HEK293 (cell line): Measurements from ENCODE around the gene PRTN3.
A peak's percentile ranks its signal among the peaks of the same experiment; 100 is the strongest.

Experiments used
- CTCF ChIA-PET: fragments of 350-600 bp; formaldehyde crosslinking; extraction: SDS; loops from one replicate; lab custom pipeline; 2021; ENCODE audit warnings: antibody characterized with exemption; lab: Yijun Ruan, JAX
- POLR2A ChIA-PET: fragments of 300-600 bp; formaldehyde crosslinking; extraction: SDS; loops from one replicate; lab custom pipeline; 2020; ENCODE audit warnings: antibody characterized with exemption, inconsistent platforms; lab: Yijun Ruan, JAX
- H3K27ac ChIP-seq: fragments of 200-500 bp; sonication (Bioruptor generic); 2 replicates; pipeline ENCODE4 v1.5.1; 2014; ENCODE audit warnings: low read depth, low read length, control low read depth, inconsistent platforms; ENCODE audit errors: extremely low read depth
- H3K36me3 ChIP-seq, 2 experiments: fragments of 200-500 bp in 1 of 2; sonication (Bioruptor generic) in 1 of 2; 1 replicate in 1 of 2; 2 replicates in 1 of 2; pipeline ENCODE4 v1.5.1; 2014 to 2017; ENCODE audit warnings: inconsistent platforms in 2 of 2, low read length in 2 of 2; ENCODE audit not compliant: control insufficient read depth in 2 of 2, insufficient read depth in 1 of 2
- H3K4me1 ChIP-seq: fragments of 200-500 bp; sonication (Bioruptor generic); 2 replicates; pipeline ENCODE4 v1.5.1; 2014; ENCODE audit warnings: mild to moderate bottlenecking, low read length, inconsistent platforms; ENCODE audit not compliant: control insufficient read depth, insufficient read depth
- H3K4me3 ChIP-seq: 2 replicates; pipeline ENCODE4 v1.5.1; 2011; ENCODE audit warnings: low read depth, mild to moderate bottlenecking, control low read depth, low read length, moderate library complexity
- H3K9me3 ChIP-seq: fragments of 200-500 bp; sonication (Bioruptor generic); 2 replicates; pipeline ENCODE4 v1.5.1; 2014; ENCODE audit warnings: low read depth, low read length, inconsistent platforms; ENCODE audit not compliant: control insufficient read depth, insufficient read depth
- GFI1B ChIP-seq: fragments of 450-650 bp; formaldehyde crosslinking; IDR thresholded peaks from 2 replicates; pipeline ENCODE4 v1.5.1; 2016; ENCODE audit warnings: missing biosample characterization, missing genetic modification characterization
- GLIS1 ChIP-seq: fragments of 450-650 bp; formaldehyde crosslinking; IDR thresholded peaks from 2 replicates; pipeline ENCODE4 v1.5.1; 2016; ENCODE audit warnings: missing biosample characterization, missing genetic modification characterization
- GLIS2 ChIP-seq: fragments of 450-650 bp; formaldehyde crosslinking; IDR thresholded peaks from 2 replicates; pipeline ENCODE4 v1.5.1; 2016; ENCODE audit warnings: missing biosample characterization, missing genetic modification characterization
- HOXC10 ChIP-seq: sonication (generic); formaldehyde crosslinking; IDR thresholded peaks from 2 replicates; pipeline ENCODE4 v1.8.1; 2023; ENCODE audit warnings: mild to moderate bottlenecking, missing genetic modification reagents
- KLF1 ChIP-seq: fragments of 450-650 bp; formaldehyde crosslinking; IDR thresholded peaks from 2 replicates; pipeline ENCODE4 v1.5.1; 2016; ENCODE audit warnings: missing biosample characterization, missing genetic modification characterization
- KLF10 ChIP-seq: fragments of 450-650 bp; IDR thresholded peaks from 2 replicates; pipeline ENCODE4 v1.5.1; 2018; ENCODE audit warnings: missing biosample characterization, mild to moderate bottlenecking, missing genetic modification characterization
- KLF8 ChIP-seq: fragments of 450-650 bp; formaldehyde crosslinking; IDR thresholded peaks from 2 replicates; pipeline ENCODE4 v1.5.1; 2016; ENCODE audit warnings: missing biosample characterization, missing genetic modification characterization
- KLF9 ChIP-seq: fragments of 450-650 bp; formaldehyde crosslinking; IDR thresholded peaks from 2 replicates; pipeline ENCODE4 v1.5.1; 2016; ENCODE audit warnings: missing biosample characterization, missing genetic modification characterization, low read depth
- MEIS1 ChIP-seq: sonication (generic); formaldehyde crosslinking; IDR thresholded peaks from 2 replicates; pipeline ENCODE4 v1.8.1; 2022; ENCODE audit warnings: missing genetic modification reagents, mild to moderate bottlenecking, borderline replicate concordance
- SCRT2 ChIP-seq: fragments of 450-650 bp; formaldehyde crosslinking; IDR thresholded peaks from 2 replicates; pipeline ENCODE4 v1.5.1; 2016; ENCODE audit warnings: missing biosample characterization, missing genetic modification characterization
- SP7 ChIP-seq: fragments of 450-650 bp; formaldehyde crosslinking; IDR thresholded peaks from 2 replicates; pipeline ENCODE4 v1.5.1; 2016; ENCODE audit warnings: missing biosample characterization, missing genetic modification characterization
- TRIM28 ChIP-seq: IDR thresholded peaks from 2 replicates; pipeline ENCODE4 v1.6.1; 2011; ENCODE audit warnings: low read length, control low read depth, borderline replicate concordance
- TSHZ1 ChIP-seq: fragments of 450-650 bp; formaldehyde crosslinking; IDR thresholded peaks from 2 replicates; pipeline ENCODE4 v1.5.1; 2016; ENCODE audit warnings: missing biosample characterization, missing genetic modification characterization, borderline replicate concordance
- ZFP3 ChIP-seq: fragments of 450-650 bp; formaldehyde crosslinking; IDR thresholded peaks from 2 replicates; pipeline ENCODE4 v1.5.1; 2016; ENCODE audit warnings: low read depth, missing biosample characterization, missing genetic modification characterization
- ZNF138 ChIP-seq: fragments of 450-650 bp; formaldehyde crosslinking; IDR thresholded peaks from 2 replicates; pipeline ENCODE4 v1.5.1; 2016; ENCODE audit warnings: missing biosample characterization, missing genetic modification characterization, borderline replicate concordance
- ZNF19 ChIP-seq: fragments of 450-650 bp; formaldehyde crosslinking; IDR thresholded peaks from 2 replicates; pipeline ENCODE4; 2016; ENCODE audit warnings: missing biosample characterization, missing genetic modification characterization, low read depth
- ZNF202 ChIP-seq: fragments of 450-650 bp; formaldehyde crosslinking; IDR thresholded peaks from 2 replicates; pipeline ENCODE4 v1.5.1; 2016; ENCODE audit warnings: missing biosample characterization, missing genetic modification characterization, borderline replicate concordance
- ZNF394 ChIP-seq: fragments of 450-650 bp; formaldehyde crosslinking; IDR thresholded peaks from 2 replicates; pipeline ENCODE4 v1.5.1; 2016; ENCODE audit warnings: missing biosample characterization, missing genetic modification characterization, mild to moderate bottlenecking, moderate library complexity, borderline replicate concordance
- ZNF426 ChIP-seq: fragments of 450-650 bp; formaldehyde crosslinking; IDR thresholded peaks from 2 replicates; pipeline ENCODE4 v1.5.1; 2017; ENCODE audit warnings: missing biosample characterization, missing genetic modification characterization, mild to moderate bottlenecking, inconsistent platforms, moderate library complexity
- ZNF449 ChIP-seq: fragments of 450-650 bp; formaldehyde crosslinking; IDR thresholded peaks from 2 replicates; pipeline ENCODE4 v1.5.1; 2017; ENCODE audit warnings: missing biosample characterization, mild to moderate bottlenecking, missing genetic modification characterization, moderate library complexity
- ZNF514 ChIP-seq: fragments of 450-650 bp; formaldehyde crosslinking; IDR thresholded peaks from 2 replicates; pipeline ENCODE4 v1.5.1; 2016; ENCODE audit warnings: missing biosample characterization, missing genetic modification characterization
- ZNF629 ChIP-seq: fragments of 450-650 bp; formaldehyde crosslinking; IDR thresholded peaks from 2 replicates; pipeline ENCODE4 v1.5.1; 2017; ENCODE audit warnings: missing biosample characterization, missing genetic modification characterization
- ZNF776 ChIP-seq: fragments of 450-650 bp; formaldehyde crosslinking; IDR thresholded peaks from 2 replicates; pipeline ENCODE4 v1.5.0; 2017; ENCODE audit warnings: missing biosample characterization, missing genetic modification characterization, borderline replicate concordance
- ZNF791 ChIP-seq: fragments of 450-650 bp; formaldehyde crosslinking; IDR thresholded peaks from 2 replicates; pipeline ENCODE4 v1.5.1; 2016; ENCODE audit warnings: missing biosample characterization, missing genetic modification characterization
- ZNF837 ChIP-seq: fragments of 450-650 bp; formaldehyde crosslinking; IDR thresholded peaks from 2 replicates; pipeline ENCODE4 v1.5.1; 2016; ENCODE audit warnings: missing biosample characterization, missing genetic modification characterization
- TF ChIP-seq, protein P1 (sequence below): fragments of 450-650 bp; formaldehyde crosslinking; conservative IDR thresholded peaks from 2 replicates; pipeline ENCODE4 v1.5.1; 2016; ENCODE audit warnings: low read depth, missing biosample characterization, missing genetic modification characterization
- TF ChIP-seq, protein P2 (sequence below): fragments of 450-650 bp; formaldehyde crosslinking; IDR thresholded peaks from 2 replicates; pipeline ENCODE4 v1.5.1; 2016; ENCODE audit warnings: missing biosample characterization, missing genetic modification characterization

The PRTN3 gene

GRCh38 chr19:879711-880438, 39.1 kb downstream of the PRTN3 start:
- H3K27ac ChIP-seq, result no peak overlapping the region
- no peaks in the 10 kb centered on the region for H3K9me3 ChIP-seq
- ChIA-PET POLR2A (interaction anchor here (1.0 kb wide), 1 partner anchor 28 kb away, joined by 3 read pairs; no protein-coding TSS in a partner anchor), CTCF (no interaction called here)
- H3K36me3 ChIP-seq, result peaks cover 0 to 65% of the 10 kb centered on the region in 2 experiments; a peak in 2 of 3 replicates
- H3K4me1 ChIP-seq, result no peaks in the 10 kb centered on the region
- H3K4me3 ChIP-seq, result no peak overlapping the region
- TF ChIP-seq KLF8 (tag by site-specific recombination) (peak; percentile 32; the same call in 1 of the 2 replicates), MEIS1 (CRISPR knock-in tag) (no peak), ZNF19 (no peak), ZFP3 (no peak), ZNF449 (no peak), KLF1 (tag by site-specific recombination) (peak; percentile 70), ZNF202 (no peak), KLF9 (tag by site-specific recombination) (0 out of 2 replicates have a peak, but pooled peaks have one; percentile 45), KLF10 (tag by site-specific recombination) (peak; percentile 30; the same call in 1 of the 2 replicates), ZNF138 (tag by site-specific recombination) (no peak), ZNF837 (tag by site-specific recombination) (no peak), TRIM28 (no peak), GLIS1 (tag by site-specific recombination) (peak; percentile 49; the same call in 1 of the 2 replicates), SP7 (no peak), ZNF791 (tag by site-specific recombination) (no peak), SCRT2 (tag by site-specific recombination) (no peak), ZNF776 (tag by site-specific recombination) (no peak), HOXC10 (CRISPR knock-in tag) (no peak), TSHZ1 (tag by site-specific recombination) (no peak), ZNF514 (tag by site-specific recombination) (no peak), GLIS2 (tag by site-specific recombination) (no peak), ZNF394 (tag by site-specific recombination) (no peak), GFI1B (tag by site-specific recombination) (no peak), ZNF426 (tag by site-specific recombination) (no peak), ZNF629 (tag by site-specific recombination) (no peak)
- TF ChIP-seq, protein P1, sequence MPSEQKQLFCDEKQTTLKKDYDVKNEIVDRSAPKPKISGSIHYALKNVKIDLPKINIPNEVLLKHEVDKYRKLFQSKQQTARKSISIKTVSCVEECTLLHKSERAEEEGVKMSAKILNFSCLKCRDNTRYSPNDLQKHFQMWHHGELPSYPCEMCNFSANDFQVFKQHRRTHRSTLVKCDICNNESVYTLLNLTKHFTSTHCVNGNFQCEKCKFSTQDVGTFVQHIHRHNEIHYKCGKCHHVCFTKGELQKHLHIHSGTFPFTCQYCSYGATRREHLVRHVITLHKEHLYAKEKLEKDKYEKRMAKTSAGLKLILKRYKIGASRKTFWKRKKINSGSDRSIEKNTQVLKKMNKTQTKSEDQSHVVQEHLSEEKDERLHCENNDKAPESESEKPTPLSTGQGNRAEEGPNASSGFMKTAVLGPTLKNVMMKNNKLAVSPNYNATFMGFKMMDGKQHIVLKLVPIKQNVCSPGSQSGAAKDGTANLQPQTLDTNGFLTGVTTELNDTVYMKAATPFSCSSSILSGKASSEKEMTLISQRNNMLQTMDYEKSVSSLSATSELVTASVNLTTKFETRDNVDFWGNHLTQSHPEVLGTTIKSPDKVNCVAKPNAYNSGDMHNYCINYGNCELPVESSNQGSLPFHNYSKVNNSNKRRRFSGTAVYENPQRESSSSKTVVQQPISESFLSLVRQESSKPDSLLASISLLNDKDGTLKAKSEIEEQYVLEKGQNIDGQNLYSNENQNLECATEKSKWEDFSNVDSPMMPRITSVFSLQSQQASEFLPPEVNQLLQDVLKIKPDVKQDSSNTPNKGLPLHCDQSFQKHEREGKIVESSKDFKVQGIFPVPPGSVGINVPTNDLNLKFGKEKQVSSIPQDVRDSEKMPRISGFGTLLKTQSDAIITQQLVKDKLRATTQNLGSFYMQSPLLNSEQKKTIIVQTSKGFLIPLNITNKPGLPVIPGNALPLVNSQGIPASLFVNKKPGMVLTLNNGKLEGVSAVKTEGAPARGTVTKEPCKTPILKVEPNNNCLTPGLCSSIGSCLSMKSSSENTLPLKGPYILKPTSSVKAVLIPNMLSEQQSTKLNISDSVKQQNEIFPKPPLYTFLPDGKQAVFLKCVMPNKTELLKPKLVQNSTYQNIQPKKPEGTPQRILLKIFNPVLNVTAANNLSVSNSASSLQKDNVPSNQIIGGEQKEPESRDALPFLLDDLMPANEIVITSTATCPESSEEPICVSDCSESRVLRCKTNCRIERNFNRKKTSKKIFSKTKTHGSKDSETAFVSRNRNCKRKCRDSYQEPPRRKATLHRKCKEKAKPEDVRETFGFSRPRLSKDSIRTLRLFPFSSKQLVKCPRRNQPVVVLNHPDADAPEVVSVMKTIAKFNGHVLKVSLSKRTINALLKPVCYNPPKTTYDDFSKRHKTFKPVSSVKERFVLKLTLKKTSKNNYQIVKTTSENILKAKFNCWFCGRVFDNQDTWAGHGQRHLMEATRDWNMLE (tag by site-specific recombination), result no peak
- TF ChIP-seq, protein P2, sequence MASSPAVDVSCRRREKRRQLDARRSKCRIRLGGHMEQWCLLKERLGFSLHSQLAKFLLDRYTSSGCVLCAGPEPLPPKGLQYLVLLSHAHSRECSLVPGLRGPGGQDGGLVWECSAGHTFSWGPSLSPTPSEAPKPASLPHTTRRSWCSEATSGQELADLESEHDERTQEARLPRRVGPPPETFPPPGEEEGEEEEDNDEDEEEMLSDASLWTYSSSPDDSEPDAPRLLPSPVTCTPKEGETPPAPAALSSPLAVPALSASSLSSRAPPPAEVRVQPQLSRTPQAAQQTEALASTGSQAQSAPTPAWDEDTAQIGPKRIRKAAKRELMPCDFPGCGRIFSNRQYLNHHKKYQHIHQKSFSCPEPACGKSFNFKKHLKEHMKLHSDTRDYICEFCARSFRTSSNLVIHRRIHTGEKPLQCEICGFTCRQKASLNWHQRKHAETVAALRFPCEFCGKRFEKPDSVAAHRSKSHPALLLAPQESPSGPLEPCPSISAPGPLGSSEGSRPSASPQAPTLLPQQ (tag by site-specific recombination), result no peak
